Activated T-cell treated with anti-CD3 and anti-CD28 coated beads for 24 hours (primary cell): ENCODE data around the gene CCDC157.
A peak's percentile ranks its signal among the peaks of the same experiment; 100 is the strongest.

Source experiments
- DNase-seq: peaks from one replicate; pipeline ENCODE4 v3.0.0-alpha.2; 2020; ENCODE audit warnings: low read depth

The CCDC157 gene

DNA sequence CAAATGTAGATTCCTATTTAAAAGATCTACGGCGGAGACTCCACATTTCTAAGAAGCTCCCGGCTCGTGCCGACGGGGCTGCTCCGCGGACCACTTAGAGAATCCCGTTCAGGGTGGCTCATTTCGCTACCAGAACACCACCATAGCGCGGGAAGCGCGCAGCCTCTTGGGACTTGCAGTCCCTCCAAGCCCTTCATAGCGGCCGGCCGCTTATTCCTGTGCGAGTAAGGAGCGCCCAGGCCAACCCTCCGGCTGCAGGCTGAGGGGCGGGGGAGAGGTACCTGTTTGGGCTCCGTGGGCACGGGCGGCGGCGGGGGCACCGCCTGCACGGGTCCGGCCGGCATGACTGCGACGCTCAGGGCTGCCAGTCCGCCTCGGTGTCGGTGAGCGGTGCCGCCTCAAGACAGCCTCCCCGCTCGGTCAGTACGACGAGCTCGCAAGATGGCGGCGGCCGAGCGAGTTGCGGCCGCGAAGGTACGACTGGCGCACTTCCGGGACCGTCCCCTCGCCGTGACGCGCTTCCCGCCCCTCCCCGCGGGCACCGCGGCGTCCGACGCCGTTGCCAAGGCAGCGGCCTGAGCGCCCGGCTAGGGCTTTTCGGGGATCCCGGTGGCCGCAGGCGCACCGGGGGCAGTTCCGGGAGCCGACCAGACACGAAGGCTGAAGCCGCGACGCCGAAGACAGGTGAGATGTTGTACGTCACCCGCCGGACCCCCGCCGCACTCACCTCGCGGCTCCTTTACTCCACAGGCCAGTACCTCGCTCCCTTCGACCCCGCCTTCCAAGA, at the start of gene CCDC157, which contains the start of gene SF3A1:
Gene CCDC157 (plus strand): TSS at position 559 of the 787 bp plus-strand sequence. CDS start 8,994 bp downstream, outside the sequence.
Gene SF3A1 (minus strand): TSS at position 446 of the 787 bp plus-strand sequence. CDS start 102 bp downstream, at position 344.
- DNase-seq: peak; percentile 83

DNA sequence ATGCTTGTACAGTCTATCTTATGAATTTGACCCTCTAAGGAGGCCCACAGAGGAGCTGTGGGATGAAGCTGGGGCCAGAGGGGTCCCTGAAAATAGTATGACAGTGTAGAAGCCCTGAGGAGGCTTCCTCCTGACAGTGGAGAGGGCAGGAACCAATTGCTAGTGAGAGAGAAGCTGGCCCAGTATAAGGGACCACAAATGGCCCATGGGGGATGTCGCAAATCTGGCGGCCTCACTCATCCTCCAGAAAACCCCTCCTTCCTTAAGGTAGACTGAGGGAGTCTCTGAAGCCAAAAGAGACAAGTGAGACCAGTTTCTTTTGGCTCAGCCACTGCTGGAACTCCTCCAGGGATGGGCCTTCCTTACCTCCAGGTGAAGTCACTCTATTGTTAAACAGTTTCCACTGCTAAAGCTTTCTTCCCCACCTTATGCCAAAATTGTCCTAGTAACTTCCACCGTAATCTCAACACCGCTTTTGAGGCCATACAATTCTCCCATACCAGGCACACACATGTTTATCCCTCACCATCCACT, 49.7 kb upstream of the CCDC157 start:
- DNase-seq: no peak

DNA sequence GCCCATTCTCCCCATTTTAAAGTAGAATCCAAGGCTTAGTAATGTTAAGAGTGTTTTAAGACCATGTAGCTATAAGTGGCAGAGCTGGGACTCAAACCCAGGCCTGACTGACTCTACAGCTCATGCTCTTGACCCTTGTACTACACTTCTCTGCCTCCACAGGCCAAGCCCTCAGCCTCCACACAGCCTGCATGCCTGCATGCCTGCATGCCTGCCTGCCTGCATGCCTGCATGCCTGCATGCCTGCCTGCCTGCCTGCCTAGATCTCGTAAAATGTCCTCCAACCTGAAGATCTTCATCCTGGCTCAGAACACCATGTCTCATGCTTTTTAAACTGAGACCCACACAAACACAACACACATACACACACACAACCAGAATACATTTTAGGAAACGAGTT, 48.7 kb upstream of the CCDC157 start:
- DNase-seq: no peak

DNA sequence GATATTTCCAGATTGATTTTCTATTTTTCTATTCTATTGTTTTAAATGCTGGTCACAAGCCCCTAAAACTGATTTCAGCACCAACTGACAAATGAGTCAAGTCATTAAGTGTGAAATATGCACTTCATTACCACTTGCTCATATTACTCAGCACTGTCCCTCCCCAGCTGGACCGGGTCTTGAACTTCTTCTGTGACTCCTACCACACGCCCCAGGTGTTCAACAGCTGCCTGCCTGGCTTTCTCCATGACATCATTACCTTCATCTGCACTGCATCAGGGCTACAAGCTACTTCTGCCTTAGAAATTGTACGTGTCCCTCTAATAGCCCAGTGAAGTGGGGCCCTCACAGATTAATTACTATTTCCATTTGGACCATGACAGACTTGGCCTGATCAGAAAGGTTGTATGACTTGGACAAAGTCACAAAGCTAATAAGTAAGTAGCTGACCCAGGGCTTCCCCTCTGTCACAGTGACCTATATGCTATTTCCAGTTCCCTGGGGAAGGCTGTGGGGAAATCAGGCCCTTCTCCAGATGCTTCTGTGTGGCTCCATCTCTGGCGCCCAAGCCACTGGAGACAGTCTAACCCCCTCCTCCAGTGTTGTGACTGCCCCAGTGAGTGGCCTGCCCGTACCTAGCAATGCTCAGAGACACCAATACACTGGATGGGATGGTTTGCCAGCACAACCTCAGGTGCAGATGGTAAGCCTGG, 48.1 kb upstream of the CCDC157 start:
- no peak for DNase-seq

DNA sequence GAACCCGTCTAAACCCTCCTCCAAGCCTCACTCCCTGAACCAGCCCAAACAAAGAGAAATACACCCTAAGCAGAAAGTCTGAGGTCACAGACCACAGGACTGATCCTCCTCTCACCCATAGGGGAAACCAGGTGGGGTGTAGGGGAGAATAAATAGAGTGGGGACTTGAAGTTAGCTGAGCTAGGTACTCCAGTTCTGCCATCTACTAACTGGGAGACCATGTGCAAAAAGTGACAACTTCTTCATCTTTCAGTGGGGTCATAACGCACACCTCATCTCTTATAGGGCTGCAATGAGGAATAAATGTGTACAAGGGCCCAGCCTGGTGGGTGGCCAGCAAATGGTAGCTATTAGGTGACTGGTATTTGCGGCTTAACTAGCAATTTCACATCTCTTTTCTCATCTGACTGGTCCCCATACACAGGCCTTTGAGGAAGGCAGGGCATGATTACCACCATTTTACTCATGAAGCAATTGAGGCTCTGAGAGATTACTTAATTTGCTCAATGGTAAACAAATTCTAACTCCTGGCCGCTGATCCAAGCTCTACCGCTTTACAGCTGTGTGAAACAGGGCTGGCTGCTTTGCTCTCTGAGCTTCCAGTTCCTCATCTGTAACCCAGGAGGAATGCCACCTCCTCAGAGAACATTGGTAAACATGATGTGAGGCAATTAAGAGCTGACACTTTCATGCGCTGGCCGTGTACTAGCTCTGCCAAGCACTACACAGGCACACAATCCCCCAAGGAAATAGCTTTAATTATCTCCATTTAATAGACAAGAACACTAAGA, 46.7 kb upstream of the CCDC157 start:
- no peak for DNase-seq

DNA sequence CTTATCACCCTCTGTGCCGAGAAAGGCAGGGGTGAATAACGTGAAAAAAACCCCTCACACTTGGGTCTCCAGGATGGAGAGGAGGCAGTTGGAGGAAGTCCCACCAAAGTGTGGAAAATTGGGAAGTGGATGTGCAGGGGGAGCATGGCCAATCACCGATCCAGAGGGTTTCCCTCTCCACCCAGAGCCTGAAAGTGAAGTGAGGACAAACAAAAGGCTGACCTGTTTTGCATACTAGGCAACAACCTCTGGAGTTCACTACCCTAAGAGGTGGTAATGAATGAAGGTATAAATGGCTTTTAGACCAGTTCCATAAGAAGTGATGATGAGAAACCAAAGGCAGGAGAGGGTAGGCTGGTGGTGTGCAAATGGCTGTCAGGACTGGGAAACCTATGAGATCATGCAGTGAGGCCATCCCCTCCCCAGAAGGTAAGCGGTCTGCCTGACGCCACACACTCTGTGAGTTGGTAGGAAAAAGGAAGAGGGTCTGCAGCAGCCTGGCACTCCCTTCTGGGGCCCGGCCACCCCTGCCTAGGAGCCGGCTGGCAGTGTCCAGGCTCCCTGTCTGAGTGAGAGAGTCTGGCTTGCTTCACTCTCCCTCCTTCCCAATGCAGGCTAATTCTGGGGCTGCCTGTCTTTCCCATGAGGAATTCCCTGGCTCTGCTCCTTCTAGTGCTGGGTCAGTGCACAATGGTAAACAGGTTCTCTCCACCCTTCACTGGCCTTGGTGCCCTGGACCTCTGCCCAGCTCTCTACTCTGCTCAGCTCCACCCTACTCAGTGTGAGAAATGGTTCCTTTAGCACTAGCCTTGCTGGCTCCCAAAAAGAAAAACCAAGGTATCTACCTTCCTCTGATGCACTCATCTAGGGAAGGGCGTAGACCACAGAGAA, 45.7 kb upstream of the CCDC157 start:
- DNase-seq: no peak

DNA sequence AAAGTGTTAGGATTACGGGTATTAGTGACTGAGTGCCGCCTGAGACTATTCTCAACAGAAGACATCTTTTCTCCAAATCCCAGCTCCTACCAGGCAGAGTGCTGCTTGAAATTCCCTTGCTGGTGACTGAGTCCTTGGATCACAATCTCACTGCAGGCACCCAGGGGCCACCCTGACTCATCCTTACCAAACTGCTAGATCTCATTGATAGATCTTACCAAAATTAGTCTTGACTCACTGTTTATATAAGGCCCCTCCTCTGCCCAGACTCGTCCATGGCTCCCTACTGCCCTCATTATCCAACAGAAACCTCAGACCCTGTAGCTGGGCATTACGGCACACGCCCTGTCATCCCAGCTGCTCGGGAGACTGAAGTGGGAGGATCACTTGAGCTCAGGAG, 44.8 kb upstream of the CCDC157 start:
- DNase-seq: no peak

DNA sequence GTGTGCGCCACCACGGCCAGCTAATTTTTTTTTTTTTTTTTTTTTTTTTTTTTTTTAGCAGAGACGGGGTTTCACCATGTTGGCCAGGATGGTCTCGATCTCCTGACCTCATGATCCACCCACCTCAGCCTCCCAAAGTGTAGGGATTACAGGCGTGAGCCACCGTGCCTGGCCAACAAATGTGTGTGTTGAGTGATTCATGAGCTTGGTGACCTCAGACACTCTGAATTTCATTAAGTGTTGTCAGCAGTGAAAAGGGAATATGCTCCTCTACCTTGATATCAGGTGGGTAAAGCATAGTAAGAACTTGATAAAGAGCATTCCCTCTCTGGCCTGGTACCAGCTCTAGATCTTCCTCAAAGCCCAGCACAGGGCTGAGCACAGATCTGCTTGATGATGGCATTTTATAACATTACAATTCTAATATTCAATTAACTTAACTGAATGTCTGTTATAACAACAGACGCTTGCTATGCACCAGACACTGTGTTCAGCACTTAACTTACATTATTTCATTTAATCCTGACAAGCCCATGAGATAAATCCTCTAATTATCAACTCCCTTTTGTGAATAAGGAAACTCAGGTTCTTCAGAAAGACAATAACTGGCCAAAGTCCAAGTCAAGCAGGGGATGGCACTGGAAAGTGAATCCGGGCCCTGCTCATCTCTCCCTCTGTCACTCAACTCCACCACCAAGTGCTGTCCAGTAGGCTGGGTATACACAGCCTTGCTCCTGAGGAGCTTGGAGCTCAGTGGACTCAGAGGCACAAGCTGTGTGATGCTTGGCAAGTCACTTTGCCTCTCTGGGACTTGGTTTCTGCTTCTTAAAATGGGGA, 43.1 kb upstream of the CCDC157 start:
- DNase-seq: no peak

DNA sequence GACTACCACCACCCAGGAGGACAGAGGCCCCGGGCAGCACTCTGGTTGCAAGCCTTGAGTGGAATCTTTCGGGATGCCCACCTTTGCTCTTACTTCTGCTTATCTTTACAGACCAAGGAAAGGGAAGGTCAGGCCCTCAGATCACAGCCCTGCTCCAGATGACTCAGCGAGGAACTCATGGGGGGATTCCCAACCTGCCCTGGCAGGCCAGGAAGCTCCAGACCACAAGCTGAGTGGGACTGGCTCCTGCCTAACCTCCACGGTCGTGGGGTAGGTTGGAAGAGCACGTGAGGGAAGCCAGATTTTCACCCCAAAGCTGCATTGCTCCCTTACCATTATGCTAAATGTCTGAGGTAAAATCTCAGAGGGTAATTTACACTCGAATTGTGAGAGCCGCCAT, 41.9 kb upstream of the CCDC157 start:
- no peak for DNase-seq

DNA sequence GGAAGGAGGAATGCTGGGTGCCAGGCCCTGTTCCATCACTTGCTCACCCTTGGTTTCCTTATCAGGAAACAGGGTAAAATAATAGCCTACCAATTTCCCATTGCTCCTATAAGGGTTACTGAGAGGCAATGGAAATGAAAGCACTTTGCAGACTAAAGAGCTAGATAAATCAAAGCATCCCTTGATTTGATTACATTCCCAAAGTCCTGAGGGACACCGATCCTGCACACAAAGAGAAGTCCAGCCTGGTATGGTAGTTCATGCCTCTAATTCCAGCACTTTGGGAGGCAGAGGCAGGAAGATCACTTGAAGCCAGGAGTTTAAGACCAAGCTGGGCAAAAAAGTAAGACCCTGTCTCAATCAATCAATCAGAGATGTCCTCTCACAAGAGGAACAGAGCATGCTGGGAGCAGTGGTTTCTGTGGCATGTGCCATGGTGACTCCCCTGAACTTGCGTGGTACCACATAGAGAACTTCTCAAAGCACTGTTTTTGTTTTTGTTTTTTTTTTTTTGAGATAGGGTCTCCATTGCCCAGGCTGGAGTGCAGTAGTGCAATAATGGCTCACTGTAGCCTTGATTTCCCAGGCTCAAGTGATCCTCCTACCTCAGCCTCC, 40.7 kb upstream of the CCDC157 start:
- no peak for DNase-seq

DNA sequence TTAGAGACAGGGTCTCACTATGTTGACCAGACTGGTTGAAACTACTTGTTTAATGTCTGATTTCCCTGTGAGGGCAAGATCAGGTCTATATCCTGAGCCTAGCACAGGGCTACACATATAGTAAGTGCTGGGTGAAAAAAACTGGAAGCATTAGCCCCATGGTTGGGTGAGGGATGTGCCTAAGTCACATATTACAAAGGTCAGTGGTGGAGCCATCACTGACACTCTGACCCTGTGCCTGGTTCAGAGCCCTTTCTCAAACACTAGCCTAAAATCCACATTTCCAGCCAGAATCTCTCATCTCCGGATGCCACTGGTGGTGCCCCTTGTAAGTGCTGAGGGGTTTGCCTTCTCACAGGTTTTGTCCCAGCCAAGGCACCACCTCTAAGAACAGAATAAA, 39.0 kb upstream of the CCDC157 start:
- DNase-seq: no peak

DNA sequence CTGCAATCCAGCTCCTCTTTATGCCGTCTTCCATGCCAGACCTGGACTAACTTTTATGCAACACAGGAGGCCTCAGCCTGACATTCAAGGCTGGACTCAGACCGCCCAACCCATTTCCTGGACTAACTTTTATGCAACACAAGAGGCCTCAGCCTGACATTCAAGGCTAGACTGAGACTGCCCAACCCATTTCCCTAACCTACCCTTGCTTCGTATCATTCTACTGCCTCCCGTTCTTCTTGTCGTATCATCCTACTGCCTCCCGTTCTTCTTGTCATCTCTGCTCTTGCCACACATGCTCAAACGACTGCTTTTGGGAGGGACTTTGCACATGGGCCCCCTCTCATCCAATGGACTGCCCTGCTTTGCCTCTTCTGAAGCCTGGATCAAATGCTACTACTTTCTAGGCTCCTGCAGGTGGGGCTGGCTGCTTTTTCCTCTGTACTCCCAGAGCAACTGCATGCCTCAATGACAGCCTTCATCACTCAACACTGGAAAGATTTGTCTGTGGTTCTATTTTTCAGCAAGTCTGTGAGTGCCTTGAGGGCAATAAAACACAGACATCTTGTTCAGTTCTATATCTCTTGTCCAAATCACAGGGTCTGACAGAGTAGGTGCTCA, 37.9 kb upstream of the CCDC157 start:
- DNase-seq: no peak

DNA sequence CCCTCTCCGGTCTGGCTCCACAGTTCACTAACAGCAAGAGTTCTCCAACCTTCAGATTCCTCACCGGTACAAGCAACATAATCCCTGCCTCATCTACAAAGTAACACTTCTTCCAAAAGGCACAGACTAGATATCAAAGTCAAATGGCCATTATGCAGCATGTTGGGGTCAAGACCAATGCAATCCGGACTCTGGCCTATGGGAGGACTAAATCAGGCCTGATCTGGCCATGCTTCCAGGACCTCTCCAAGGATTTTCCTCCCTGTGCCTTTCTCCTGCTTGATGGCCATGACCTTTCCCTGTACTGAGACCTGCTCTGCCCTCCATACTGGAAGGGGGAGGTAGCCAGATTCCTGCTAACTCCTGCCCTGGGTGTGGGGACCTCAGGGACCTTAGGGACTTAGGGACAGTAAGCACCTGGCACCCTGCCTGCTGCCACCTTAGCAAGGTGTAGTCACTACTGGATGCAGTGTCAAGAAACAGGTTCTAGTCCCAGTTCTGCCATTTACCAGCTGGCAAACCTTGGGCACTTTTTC, 36.7 kb upstream of the CCDC157 start:
- DNase-seq: no peak

DNA sequence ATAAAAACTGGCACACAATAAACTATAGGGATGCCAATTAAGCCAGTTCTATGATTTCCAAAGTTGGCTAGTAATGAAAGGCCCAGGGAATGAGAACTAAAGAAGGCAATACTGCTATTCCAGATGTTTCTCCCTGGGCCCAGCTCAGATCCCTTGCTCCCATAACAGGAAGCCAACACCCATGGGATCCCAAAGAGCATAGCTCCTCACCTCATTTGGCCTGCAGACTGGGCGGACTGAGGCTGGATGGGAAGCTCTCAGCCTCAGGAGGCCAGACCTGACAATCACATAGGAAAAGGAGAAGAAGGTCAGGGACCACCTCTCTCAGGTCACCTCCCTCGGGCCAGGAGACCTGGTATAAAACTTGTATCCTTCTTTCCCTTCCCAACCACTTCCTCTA, 35.3 kb upstream of the CCDC157 start:
- DNase-seq: no peak

DNA sequence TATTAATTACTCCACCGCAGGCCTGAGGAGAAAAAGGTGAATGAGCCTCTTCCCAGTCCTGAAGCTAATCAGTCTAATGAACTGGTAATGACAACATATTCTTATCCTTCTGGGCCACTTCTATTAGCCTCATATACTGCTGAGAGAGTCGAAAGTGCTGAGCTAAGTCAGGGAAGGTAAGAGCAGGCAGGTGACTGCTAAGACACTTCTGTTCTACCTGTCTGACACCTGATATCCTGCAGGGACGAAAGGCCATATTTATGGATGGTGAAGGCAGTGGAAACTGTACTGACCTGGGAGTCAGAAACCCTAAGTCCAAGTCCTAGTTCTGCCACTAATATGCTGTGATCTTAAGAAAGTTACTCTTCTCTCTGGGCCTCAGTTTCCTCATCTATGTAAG, 33.6 kb upstream of the CCDC157 start:
- DNase-seq: no peak

DNA sequence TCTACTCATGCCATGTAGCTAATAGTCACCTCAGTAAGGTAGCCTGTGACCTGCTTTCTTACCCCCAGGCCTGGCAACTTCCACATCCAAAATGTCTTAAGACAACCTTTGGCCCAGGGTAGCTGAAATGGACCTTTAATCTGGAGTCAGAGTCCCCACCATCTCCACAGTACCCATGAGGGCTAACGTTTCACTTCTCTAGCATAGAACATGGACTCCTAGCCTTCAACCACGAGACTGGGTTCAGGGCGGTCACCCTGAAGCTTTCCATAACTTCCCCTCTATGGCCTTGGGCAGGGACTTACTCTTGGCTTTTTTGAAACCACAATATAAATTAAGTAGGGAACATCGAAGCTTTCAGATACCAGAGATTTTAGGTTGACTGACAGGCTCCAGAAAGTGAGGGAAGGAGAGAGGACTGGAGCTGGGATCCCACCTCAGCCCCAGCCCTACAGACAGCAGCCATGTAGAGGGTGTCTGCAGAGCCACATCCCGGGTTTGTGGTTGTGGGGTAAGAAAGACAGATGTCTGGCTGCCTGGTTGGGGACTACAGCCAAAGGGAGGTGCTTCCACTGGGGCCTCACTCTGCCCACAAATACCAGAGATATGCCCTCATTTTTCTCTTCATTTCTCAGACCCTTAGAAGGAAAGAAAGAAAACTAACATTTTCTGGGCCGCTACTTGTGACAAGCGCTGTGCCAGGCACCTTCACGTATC, 32.6 kb upstream of the CCDC157 start:
- no peak for DNase-seq

DNA sequence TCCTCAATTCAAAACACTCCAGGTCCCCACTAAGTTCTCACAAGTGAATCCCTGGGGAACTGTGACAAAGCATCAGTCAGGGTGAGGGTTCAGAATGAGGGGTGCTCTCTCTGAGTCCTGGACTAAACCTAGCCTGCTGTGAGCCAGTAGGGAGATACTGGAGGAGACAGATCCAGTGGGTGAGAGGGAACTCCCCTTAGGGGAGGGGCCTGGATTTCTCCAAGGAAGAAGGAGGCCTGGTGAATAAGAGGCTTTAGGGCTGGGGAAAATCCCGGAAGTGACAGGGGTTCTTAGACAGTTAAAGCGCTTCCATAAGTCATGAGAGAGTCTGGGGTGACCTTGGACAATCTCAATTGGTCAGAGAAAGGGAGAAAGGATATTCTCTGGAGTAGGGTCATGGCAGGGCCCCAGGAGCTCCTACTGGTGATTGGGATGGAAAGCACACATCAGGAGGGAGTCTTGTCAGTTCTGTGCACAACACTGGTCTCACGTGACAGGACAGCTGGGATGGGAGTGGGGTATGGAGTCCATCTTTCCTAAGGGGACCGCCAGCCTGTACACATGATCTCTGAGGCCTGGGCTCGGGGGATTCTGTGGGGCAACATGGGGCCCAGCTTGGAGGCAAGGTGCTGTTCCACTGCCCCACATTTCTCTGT, 31.6 kb upstream of the CCDC157 start:
- DNase-seq: no peak

DNA sequence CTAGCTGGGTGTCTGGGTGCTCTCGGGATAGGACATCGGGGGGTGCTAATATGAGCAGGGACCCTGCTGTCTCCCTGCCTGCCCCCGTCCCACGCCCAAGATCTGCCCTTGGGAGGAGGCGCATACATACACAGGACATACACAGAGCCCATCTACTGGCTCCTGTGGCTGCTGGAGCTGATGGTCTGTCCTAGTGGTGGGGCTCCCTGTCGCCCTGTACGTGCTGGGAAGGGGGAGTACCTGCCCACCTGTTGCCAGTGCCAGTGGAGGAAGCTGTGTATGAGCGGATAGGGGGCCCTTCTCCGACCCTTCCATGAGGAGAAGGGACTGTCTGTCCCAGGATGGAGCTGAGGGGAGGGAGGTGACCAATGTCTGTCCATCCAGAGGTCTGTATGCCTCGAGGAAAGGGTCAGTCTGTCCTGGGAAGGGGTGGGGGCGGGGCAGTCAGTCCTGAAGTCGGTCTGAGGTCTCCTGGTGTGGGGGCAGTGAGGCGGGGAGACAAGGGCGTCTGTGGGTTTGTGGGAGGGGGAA, 31.0 kb upstream of the CCDC157 start:
- DNase-seq: no peak
